NB4 (cell line): ENCODE data around the gene SPACA6.
"Not testable (repeated sequence)": the region's sequence is repeated elsewhere in the genome, so short reads cannot be mapped to it uniquely, and the experiment has no call there.

Experiments used
- DNase-seq: peaks from one replicate; pipeline ENCODE4 v3.0.0; 2010; ENCODE audit warnings: low read depth
- H3K4me3 ChIP-seq: one replicate; pipeline ENCODE4 v1.5.1; 2011; ENCODE audit warnings: mild to moderate bottlenecking, low read depth, low read length, moderate library complexity
- MYC ChIP-seq: IDR thresholded peaks from 2 replicates; pipeline ENCODE4 v1.6.1; 2011; ENCODE audit warnings: low read depth, low read length
- POLR2A ChIP-seq: IDR thresholded peaks from 2 replicates; pipeline ENCODE4 v1.6.1; 2011; ENCODE audit warnings: mild to moderate bottlenecking; ENCODE audit not compliant: insufficient read length; ENCODE audit errors: extremely low read depth
- TF ChIP-seq, protein P1 (sequence below): IDR thresholded peaks from one replicate; pipeline ENCODE4 v1.5.1; 2012; ENCODE audit warnings: low read depth, low read length
- TF ChIP-seq, protein P2 (sequence below): IDR thresholded peaks from 2 replicates; pipeline ENCODE4 v1.6.1; 2011; ENCODE audit warnings: low read depth, low read length

Gene SPACA6

DNA sequence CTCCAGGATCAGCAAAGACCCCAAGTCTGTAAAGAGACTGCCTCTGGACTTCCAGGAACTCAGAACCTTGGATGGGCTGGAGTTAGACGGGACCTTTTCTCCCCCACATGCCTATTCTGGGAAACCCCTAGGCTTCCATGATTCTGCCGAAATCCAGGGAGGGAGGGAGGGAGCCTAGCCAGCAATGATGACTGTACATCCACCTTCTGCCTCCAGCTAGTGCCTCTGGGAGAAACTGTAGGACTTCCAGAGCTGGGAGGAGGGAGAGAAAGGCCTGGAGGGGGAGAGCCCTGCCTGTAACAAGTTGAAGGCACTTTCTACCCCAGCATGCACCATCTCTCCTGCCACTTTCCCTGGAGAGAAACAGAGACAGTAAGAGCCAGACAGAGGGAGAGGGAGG is 36.7 kb downstream of the SPACA6 start:
- no peak for TF ChIP-seq POLR2A
- TF ChIP-seq MYC = no peak
- TF ChIP-seq, protein P1, sequence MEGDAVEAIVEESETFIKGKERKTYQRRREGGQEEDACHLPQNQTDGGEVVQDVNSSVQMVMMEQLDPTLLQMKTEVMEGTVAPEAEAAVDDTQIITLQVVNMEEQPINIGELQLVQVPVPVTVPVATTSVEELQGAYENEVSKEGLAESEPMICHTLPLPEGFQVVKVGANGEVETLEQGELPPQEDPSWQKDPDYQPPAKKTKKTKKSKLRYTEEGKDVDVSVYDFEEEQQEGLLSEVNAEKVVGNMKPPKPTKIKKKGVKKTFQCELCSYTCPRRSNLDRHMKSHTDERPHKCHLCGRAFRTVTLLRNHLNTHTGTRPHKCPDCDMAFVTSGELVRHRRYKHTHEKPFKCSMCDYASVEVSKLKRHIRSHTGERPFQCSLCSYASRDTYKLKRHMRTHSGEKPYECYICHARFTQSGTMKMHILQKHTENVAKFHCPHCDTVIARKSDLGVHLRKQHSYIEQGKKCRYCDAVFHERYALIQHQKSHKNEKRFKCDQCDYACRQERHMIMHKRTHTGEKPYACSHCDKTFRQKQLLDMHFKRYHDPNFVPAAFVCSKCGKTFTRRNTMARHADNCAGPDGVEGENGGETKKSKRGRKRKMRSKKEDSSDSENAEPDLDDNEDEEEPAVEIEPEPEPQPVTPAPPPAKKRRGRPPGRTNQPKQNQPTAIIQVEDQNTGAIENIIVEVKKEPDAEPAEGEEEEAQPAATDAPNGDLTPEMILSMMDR = no peak
- TF ChIP-seq, protein P2, sequence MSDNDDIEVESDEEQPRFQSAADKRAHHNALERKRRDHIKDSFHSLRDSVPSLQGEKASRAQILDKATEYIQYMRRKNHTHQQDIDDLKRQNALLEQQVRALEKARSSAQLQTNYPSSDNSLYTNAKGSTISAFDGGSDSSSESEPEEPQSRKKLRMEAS = no peak
- no peak for DNase-seq
- no peak overlapping the region for H3K4me3 ChIP-seq

DNA sequence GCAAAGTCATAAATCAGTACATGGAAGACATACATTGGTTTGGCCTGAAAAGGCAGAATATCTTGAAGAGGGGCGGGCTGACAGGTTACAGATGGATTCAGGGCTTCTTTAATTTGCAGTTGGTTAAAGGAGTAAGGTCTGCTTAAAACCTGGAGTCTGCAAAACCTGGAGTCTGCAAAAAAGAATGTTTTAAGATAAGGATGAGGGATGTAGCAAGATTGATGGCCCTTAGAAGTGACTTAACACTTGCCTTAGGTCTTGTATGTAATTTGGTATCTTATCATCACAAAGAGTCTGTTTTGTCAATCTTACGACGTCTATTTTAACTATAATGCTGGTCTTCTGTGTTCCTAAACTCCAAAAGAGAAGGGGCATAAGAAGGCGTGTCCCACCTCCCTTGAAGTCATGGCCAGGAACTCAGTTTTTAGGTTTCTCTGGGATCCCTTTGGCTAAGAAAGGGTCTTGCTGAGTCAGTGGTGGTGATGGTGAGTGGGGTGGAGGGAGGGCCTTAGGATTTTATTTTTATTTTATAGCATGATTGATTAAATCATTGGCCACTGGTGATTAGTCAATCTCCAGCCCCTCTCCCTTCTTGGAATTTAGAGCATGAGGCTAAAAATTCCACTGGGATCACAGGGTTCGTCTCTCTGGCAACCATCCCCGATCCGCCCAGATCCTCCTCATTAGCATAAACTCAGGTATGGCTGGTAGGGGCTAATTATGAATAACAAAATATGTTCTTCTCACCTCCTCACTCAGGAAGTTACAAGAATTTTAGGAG is 40.8 kb downstream of the SPACA6 start:
- no peak for TF ChIP-seq POLR2A
- no peak for TF ChIP-seq MYC
- TF ChIP-seq, protein P2 = no peak
- TF ChIP-seq, protein P1 = no peak
- no peak for DNase-seq
- no peak overlapping the region for H3K4me3 ChIP-seq

DNA sequence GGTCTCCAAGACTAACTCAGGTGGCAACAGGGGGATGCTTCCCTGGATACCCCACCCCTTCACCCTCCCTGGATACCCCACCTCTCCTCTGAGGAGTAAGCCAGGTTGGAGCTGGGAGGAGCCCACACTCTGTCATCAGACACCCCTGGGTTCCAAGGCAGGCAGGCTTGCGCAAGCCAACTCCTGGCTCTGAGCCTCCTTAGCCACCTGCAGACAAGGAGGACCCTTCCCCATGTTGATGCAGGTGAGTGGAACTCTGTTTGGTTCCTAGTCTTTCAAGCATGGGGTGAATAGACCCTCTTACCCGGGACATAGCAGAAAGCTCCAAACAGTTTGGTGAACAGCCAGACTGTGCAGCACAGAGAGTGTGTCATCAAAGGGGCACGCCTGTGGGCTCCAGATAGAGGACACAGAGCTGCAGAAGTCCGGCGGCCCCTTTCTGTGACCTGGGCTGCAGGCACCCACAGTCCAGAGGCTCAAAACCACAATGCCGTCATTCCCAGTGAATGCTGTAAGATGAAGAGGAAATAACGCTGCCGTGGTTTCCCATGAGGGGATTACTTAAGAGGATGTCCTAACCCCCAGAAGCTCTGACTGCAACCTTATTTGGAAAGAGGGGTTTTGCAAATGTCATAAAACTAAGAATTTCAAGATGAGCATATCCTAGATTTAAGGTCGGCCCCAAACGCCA is 42.8 kb downstream of the SPACA6 start:
- no peak overlapping the region for H3K4me3 ChIP-seq
- peak; percentile 96 for DNase-seq
- TF ChIP-seq, protein P1 = no peak
- TF ChIP-seq, protein P2 = 0 out of 2 replicates have a peak, but pooled peaks have one; percentile 3
- TF ChIP-seq POLR2A (no peak), MYC (no peak)

DNA sequence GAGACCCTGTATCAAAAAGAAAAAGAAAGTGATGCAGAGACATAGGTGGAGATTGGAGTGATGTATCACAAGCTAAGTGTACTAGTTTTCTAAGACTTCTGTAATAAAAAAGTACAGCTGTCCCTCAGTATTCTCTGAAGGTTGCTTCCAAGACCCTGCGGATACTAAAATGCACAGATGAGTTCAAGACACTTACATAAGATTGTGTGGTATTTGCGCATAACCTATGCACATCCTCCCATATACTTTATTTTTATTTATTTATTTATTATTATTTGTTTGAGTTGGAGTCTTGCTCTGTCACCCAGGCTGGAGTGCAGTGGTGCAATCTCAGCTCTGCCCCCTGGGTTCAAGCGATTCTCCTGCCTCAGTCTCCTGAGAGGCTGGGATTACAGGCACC is 44.3 kb downstream of the SPACA6 start:
- TF ChIP-seq MYC = no peak
- DNase-seq = no peak

DNA sequence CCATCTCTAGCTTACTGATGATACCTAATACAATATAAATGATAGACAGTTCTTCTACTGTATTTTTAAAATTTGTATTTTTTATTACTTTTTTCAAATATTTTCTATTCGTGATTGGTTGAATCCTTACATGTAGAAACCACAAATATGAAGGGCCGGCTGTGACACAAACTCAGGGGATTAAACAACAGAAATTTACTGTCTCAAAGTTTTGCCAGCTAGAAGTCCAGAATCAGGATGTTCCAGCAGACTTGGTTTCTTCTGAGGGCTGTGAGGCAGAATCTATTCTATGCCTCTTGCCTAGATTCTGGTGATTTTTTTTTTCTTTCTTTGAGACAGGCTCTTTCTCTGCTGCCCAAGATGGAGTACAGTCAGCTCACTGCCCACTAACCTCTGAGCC is 44.8 kb downstream of the SPACA6 start:
- H3K4me3 ChIP-seq = no peak overlapping the region
- TF ChIP-seq, protein P1 = no peak
- no peak for TF ChIP-seq POLR2A
- no peak for TF ChIP-seq MYC
- TF ChIP-seq, protein P2 = no peak
- DNase-seq = no peak

More for the DNA sequence above, 44.3 kb downstream of the SPACA6 start:
- no peak overlapping the region for H3K4me3 ChIP-seq

DNA sequence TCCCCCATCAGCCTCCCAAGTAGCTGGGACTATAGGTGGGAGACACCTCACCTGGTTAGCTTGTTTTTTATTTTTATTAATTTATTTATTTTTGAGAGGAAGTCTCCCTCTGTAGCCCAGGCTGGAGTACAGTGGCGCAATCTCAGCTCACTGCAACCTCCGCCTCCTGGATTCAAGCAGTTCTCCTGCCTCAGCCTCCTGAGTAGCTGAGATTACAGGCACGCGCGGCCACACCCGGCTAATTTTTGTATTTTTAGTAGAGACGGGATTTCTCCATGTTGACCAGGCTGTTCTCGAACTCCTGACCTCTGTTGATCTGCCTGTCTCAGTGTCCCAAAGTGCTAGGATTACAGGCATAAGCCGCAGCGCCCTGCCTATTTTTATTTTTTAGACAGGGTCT is 45.4 kb downstream of the SPACA6 start:
- H3K4me3 ChIP-seq, DNase-seq: not testable (repeated sequence)
